Mesothelial cell of epicardium (in vitro differentiated cells): ENCODE results near the gene EFHD2. TPM values are rescaled to one million over a fixed set of nuclear protein-coding genes. Genes with fewer than 3 reads are reported as not detected.

ENCODE experiments used
- DNase-seq, 2 experiments: peaks; one replicate each; pipeline ENCODE4 v3.0.0; 2021; ENCODE audit warnings: low spot score in 2 of 2; ENCODE audit not compliant: unreplicated experiment in 2 of 2
- H3K27ac Mint-ChIP-seq: 2 replicates; pipeline ENCODE4 v1.8.0; 2021; ENCODE audit warnings: mixed read lengths
- H3K27me3 Mint-ChIP-seq: 2 replicates; pipeline ENCODE4 v1.8.0; 2021; ENCODE audit warnings: low read depth, mixed read lengths
- H3K36me3 Mint-ChIP-seq: 2 replicates; pipeline ENCODE4 v1.8.0; 2021; ENCODE audit warnings: mixed read lengths
- H3K4me1 Mint-ChIP-seq: 2 replicates; pipeline ENCODE4 v1.8.0; 2021; ENCODE audit warnings: mixed read lengths
- H3K4me3 Mint-ChIP-seq: 2 replicates; pipeline ENCODE4 v1.8.0; 2021; ENCODE audit warnings: mild to moderate bottlenecking, moderate library complexity, mixed read lengths
- H3K9me3 Mint-ChIP-seq: 2 replicates; pipeline ENCODE4 v1.8.0; 2021; ENCODE audit warnings: mixed read lengths
- total RNA-seq: library from RNA; stranded (reverse); gene quantifications from 3 replicates; pipeline ENCODE4 v1.2.1, GENCODE V29; 2021
- TF ChIP-seq, protein P1 (sequence below): fragments of 200-600 bp; sonication (generic); IDR thresholded peaks from one replicate; pipeline ENCODE4 v1.5.0; 2021; ENCODE audit warnings: antibody characterized with exemption; ENCODE audit not compliant: unreplicated experiment

EFHD2 gene
- total RNA-seq, 1 donor from 2014 or later: 16.2 TPM

DNA sequence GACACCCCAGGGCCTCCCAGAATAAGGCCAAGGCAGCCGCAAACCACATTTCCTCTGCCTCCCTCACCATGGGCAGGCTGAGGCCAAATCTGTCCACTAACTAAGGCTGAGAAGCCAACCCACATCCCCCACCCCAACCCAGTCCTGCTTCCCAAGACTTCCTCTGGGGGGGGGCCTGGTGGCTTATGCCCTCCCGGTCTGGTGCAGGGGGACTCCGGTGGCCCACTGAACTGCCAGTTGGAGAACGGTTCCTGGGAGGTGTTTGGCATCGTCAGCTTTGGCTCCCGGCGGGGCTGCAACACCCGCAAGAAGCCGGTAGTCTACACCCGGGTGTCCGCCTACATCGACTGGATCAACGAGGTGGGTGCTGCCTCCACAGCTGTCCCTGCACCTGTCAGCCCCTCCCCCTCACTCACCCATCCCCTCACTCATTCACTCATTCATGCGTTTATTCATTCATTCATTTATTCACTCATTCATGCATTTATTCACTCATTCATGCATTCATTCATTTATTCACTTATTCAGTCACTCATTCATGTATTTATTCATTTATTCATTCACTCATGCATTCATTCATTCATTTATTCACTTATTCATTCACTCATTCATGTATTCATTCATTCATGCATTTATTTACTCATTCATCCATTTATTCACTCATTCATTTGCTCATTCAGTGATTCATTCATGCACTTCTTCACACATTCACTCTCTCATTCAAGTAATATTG is 35.9 kb downstream of the EFHD2 start:
- peaks cover 16% of the 10 kb centered on the region for H3K27me3 Mint-ChIP-seq
- no peaks in the 10 kb centered on the region for H3K9me3 Mint-ChIP-seq
- H3K36me3 Mint-ChIP-seq: no peaks in the 10 kb centered on the region
- TF ChIP-seq, protein P1, sequence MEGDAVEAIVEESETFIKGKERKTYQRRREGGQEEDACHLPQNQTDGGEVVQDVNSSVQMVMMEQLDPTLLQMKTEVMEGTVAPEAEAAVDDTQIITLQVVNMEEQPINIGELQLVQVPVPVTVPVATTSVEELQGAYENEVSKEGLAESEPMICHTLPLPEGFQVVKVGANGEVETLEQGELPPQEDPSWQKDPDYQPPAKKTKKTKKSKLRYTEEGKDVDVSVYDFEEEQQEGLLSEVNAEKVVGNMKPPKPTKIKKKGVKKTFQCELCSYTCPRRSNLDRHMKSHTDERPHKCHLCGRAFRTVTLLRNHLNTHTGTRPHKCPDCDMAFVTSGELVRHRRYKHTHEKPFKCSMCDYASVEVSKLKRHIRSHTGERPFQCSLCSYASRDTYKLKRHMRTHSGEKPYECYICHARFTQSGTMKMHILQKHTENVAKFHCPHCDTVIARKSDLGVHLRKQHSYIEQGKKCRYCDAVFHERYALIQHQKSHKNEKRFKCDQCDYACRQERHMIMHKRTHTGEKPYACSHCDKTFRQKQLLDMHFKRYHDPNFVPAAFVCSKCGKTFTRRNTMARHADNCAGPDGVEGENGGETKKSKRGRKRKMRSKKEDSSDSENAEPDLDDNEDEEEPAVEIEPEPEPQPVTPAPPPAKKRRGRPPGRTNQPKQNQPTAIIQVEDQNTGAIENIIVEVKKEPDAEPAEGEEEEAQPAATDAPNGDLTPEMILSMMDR: no peak
- no peaks in the 10 kb centered on the region for H3K4me1 Mint-ChIP-seq
- no peak overlapping the region for H3K27ac Mint-ChIP-seq
- no peak for DNase-seq
- H3K4me3 Mint-ChIP-seq: no peak overlapping the region

DNA sequence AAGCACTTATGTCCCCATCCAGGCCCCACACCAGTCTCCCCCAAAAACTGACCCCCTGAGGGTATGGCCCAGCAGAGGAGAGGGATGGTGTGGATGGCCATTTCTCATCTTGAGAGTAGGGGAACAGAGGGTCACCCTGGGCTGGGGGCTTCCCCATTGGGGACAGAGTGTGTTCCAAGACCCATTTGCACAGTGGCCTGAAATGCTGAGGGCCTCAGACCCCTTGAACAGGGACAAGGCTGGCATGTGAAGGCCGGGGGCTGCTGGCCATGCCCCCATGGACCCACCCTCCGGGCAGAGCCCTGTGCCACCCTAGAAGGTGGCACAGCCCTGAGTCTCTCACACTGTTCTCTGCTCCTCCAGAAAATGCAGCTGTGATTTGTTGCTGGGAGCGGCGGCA is 36.5 kb downstream of the EFHD2 start:
- Mint-ChIP-seq H3K4me3 (no peak overlapping the region), H3K4me1 (no peaks in the 10 kb centered on the region), H3K27me3 (peaks cover 14% of the 10 kb centered on the region), H3K36me3 (no peaks in the 10 kb centered on the region), H3K9me3 (peaks cover 6% of the 10 kb centered on the region), H3K27ac (no peak overlapping the region)
- no peak for DNase-seq
- TF ChIP-seq, protein P1: no peak

DNA sequence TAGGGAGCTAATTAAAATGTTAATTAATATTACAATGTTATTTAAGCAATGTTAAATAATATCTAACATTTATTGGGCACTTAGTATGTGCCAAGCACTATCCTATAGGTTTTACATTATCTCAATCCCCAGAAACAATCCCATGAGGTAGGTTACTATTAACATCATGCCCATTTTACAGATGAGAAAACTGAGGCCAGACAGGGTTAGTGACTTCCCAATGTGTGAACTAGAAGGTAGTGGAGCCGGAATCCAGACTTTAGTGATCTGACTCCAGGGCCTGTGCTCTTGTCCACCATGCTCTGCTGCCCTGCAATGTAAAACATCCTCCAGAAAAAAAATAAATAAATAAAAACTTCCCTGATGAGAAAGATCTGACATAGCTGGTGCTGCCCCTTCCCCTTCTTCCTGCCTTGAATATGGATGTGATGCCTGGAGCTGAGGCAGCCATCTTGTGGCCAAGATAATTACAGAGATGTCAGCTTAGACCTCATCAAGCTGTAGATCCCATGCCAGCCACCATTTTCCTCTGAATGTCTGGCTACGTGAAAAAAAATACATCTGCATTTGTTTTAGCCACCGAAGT is 39.3 kb downstream of the EFHD2 start:
- no peaks in the 10 kb centered on the region for H3K36me3 Mint-ChIP-seq
- no peak overlapping the region for H3K4me3 Mint-ChIP-seq
- TF ChIP-seq, protein P1: no peak

DNA sequence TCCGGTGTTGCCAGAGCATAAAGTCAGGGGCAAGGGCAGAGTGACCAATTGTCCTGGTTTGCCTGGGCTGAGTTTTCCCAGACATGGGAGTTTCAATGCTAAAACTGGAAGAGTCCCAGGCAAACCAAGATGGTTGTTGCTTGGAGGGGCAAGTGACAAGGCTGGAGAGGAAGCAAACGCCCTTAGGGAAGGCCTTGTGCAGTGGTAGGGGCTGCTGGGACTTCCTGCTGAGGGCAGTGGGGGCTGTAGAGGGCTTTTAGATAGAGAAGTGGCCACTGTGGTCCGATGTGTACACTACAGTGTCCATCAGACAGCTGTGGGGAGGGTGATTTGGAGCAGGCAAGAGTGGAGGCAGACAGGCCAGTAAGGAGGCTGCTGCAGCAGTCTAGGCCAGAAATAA is 39.9 kb downstream of the EFHD2 start:
- H3K4me3 Mint-ChIP-seq: no peak overlapping the region
- TF ChIP-seq, protein P1: no peak
- H3K27me3 Mint-ChIP-seq: peaks cover 10% of the 10 kb centered on the region
- no peaks in the 10 kb centered on the region for H3K4me1 Mint-ChIP-seq
- H3K27ac Mint-ChIP-seq: no peak overlapping the region
- peaks cover 6% of the 10 kb centered on the region for H3K9me3 Mint-ChIP-seq
- no peaks in the 10 kb centered on the region for H3K36me3 Mint-ChIP-seq
- DNase-seq: no peak

More for the DNA sequence above, 39.3 kb downstream of the EFHD2 start:
- peaks cover 6% of the 10 kb centered on the region for H3K9me3 Mint-ChIP-seq
- H3K27ac Mint-ChIP-seq: no peak overlapping the region
- no peaks in the 10 kb centered on the region for H3K4me1 Mint-ChIP-seq
- DNase-seq: no peak
- H3K27me3 Mint-ChIP-seq: peaks cover 10% of the 10 kb centered on the region

DNA sequence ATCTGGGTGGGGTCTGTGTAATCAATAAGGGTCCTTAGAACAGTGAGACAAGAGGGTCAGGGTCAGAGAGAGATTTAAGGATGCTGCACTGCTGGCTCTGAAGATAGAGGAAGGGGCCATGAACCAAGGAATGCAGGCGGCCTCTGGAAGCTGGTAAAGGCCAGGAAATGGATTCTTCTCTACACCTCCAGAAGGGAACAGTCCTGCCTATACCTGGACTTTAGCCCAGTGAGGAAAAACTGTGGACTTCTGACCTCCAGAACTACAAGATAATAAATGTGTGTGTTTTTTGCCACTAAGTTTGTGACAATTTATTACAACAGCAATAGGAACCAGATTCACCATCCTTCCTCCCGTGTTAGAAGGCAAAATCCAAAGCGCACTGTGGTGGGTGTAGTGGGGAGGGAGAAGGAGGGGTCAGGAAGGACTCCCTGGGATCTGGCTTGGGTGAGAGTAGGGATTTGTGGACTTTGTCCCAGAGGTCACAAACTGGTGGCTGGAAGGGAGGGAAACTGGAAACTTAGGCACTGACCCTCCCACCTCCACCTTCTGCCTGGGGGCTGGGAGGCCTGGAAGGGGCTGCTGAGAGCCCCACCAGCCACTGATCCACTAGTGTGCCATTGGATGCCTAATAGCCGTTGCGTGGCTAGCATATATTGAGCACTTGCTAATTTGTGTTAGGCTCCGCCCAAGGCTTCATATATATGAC is 41.5 kb downstream of the EFHD2 start:
- TF ChIP-seq, protein P1: no peak
- no peak overlapping the region for H3K27ac Mint-ChIP-seq

More for the DNA sequence above, 41.5 kb downstream of the EFHD2 start:
- Mint-ChIP-seq H3K9me3 (peaks cover 6% of the 10 kb centered on the region), H3K4me3 (no peak overlapping the region), H3K27me3 (peaks cover 10% of the 10 kb centered on the region), H3K4me1 (no peaks in the 10 kb centered on the region), H3K36me3 (no peaks in the 10 kb centered on the region)
- DNase-seq: no peak
